ENCODE data around the gene BMPR1B.

BMPR1B gene

DNA sequence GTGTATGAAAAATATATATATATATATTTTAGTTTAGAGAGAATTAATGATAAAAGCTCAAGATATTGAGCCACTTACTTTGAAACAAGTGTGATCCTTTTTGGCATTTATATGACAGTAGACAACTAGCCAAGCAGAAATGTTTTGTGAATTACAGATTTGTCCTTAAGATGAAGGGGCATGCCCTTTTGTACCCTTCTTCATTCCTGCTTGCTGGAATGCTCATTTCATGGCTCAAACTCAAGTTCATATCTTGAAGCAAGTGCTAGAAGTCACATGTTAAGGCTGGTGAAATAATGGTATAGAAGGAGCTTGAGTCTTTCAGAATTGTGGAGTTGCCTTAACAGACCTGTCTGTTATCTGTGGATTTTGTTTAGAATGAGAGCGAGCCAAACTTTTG, 203.0 kb downstream of the BMPR1B start:
- DNase-seq (ENCODE audit: low read depth in 2 of 2), result no peak

DNA sequence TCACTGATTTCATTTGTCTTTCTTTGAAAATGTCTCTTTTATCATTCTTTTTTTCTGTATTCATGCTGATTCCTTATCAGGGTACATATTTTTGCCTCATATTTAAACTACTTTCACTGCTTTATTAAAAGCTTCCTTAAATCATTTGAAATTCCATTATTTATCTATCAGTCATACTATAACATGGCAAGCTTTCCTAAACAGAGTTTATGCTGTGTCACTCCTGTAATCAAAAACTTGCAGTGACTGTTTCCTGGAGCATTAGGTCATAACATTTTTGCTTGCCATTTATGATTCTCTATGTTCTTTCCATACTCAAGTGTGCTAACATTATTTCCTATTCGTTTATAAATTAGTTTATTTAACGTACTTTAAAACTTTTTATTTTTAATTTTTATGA, 203.7 kb downstream of the BMPR1B start:
- no peak for DNase-seq (ENCODE audit: low read depth in 2 of 2)

DNA sequence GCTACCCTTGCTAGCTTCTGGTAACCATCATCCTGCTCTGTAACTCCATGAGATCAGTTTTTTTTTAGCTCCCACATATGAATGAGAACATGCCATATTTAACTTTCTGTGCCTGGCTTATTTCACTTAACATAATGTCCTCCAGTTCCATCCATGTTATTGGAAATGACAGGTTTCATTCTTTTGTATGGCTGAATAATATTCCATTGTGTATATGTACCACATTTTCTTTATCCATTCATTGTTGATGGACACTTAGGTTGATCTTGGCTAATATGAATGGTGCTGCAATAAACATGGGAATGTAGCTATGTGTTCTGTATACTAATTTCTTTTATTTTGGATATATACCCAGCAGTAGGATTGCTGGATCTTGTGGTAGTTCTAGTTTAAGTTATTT, 204.7 kb downstream of the BMPR1B start:
- no peak for DNase-seq (ENCODE audit: low read depth in 2 of 2)

DNA sequence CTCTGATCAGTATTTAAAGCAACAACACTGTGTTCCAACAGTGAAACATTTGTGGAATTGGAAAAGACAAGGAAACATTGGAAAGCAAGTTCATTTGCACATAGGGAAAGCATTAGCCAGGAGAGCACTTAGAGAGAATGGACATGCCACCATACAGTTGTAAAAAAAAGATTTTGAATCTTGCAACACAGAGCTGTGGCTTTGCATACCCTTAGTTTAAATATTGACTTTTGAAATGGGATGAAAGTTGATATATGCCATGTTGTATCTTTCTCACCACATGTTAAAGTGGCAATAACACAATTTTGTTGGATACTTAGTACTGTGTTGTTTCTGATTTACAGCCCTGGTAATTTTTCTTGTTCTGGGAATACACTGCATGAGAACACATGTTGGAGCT, 208.1 kb downstream of the BMPR1B start:
- DNase-seq (ENCODE audit: low read depth in 2 of 2), result no peak

DNA sequence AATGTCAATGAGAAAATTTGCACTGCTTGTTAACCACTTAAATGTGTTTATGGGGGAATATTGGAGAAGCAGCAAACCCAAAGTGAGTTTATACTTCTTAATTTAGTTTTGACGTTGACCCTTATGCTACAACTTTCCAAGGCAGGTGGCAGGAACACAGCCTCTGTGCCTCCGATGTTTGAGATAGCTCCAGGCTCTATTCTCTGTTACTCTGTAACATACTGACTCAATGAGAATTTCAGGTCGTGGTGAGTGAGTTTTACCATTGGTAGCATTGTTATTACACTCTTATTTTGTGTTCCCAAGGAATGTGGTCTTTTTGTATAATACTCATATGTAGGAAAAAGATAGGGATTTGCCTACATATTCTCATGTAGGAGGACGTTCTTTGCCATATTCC, 210.7 kb downstream of the BMPR1B start:
- no peak for DNase-seq (ENCODE audit: low read depth in 2 of 2)

DNA sequence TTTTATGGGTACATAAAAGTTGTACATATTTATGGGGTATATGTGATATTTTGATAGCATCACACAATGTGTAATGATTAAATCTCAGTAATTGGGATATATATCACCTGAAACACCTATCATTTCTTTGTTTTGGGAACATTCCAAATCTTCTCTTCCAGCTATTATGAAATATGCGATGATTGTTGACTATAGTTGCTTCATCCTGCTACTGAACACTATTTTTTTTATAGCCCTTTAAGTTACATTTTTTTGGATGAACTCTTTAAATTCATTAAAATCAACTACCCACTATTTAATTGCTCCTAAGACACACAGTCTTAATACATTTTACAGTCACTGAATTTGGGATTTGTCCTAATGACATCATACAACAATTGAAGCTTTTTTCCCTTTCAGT, 212.9 kb downstream of the BMPR1B start:
- no peak for DNase-seq (ENCODE audit: low read depth in 2 of 2)

DNA sequence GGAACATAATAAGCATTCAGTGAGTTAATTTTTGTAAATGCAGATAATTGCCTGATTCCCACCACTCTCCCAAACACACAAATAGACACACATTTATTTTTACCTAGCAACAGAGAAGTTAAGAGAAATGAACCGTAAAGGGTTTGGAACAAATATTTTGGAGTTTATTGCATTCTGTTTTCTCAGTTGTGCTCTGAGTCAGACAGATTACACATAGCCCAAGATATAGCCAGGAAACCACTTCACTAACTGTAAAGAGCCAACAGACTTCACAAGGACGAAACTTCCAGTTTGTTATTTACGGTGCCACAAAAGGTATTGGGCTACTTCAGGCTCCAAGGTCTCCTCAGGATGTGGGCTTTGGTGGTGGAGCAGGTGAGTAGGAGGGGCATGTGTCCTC, 217.0 kb downstream of the BMPR1B start:
- no peak for DNase-seq (ENCODE audit: low read depth in 2 of 2)

DNA sequence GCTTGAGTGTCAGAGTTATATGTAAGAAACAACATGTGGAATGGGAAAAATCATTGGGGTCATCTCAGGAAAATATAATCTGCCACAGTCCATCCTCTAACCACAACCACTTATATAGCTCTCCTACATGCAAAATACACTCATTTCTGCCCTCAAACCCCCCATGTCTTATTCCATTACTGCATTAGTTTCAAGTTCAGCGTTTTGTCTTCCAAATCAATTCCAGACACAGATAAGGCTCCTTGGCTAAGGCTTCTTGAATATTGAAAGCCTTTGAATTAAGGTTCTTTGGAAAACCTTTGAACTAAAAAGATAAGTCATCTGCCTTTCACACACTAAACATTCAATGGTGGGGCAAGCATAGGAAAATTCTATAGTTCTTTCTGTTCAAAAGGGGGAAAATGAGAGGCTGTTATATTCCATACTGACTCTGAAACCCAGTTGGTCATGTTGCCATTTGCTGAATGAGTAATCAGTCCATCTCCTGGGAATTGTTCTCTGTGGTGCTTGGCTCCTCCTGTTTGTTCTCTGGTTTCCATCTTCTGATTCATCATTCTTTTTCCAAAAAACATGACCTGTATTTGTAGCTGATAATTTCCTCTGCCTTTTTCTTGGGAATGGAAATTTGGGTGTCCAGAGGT, 218.7 kb downstream of the BMPR1B start:
- no peak for DNase-seq (ENCODE audit: low read depth in 2 of 2)

DNA sequence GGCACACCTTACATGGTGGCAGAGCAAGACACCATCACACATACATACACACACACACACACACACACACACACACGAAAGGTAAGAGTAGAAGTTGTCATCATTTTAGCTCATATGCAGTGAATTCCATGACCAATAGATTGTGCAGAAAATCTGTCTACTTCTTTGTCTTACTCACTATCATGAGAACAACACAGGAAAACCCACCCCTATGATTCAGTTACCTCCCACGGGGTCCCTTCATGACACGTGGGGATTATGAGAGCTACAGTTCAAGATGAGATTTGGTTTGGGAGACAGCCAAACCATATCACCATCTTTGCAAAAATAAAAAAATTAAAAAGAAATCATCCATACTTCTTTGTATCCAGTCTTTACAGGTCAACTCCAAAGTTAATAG, 221.1 kb downstream of the BMPR1B start:
- DNase-seq (ENCODE audit: low read depth in 2 of 2), result no peak

DNA sequence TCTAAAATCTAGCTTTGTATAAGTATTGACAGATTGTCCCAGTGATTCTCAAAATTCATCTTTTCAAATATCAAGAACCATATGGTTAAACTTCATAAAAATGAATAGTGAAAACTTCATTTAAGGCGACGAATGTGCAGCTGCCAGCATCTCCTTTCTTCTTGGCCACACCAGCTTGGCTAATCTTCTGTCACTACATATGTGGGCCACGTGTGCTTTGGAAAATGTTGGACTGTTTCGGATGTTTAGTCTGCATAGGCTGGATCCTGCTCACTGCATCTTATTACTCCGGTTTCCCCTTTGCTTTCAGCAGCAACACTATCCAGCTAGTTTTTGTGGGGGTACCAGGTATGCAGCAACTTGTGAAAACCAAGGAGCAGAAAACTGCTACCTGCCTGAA, 221.9 kb downstream of the BMPR1B start:
- DNase-seq (ENCODE audit: low read depth in 2 of 2), result no peak

DNA sequence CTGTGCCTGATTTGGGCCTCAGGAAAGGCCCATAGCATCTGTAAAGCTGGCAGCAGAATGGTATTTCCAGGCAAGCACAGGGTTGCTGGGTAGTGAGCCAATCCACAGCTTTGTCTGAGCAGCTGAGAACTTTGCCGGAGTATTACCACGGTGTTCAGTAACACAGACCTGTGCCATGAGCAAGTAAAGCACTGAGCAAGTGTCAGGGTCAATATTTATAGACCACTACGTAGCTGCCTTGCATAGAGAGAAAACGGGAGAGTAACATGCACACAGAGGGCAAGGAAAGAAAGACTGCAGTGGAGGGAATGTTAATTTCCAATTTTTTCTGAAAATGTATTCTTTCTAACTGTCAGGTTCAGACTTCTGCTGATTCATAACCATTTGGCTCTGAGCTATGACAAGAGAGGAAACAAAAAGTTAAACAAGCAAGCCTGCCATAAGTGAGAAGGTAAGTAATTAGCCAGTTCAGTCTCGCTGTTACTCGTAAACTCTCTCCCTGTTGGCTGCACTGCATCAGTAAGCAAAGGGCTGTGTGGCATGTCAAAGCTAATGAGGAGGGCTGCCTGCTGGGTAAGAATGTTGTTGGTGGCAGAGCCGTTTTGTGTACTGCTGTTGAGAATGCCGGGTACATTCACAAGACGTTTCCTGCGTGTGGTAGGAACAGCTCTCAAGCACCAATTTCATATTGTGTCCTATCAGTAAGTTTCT, 238.1 kb downstream of the BMPR1B start:
- no peak for DNase-seq (ENCODE audit: low read depth in 2 of 2)

DNA sequence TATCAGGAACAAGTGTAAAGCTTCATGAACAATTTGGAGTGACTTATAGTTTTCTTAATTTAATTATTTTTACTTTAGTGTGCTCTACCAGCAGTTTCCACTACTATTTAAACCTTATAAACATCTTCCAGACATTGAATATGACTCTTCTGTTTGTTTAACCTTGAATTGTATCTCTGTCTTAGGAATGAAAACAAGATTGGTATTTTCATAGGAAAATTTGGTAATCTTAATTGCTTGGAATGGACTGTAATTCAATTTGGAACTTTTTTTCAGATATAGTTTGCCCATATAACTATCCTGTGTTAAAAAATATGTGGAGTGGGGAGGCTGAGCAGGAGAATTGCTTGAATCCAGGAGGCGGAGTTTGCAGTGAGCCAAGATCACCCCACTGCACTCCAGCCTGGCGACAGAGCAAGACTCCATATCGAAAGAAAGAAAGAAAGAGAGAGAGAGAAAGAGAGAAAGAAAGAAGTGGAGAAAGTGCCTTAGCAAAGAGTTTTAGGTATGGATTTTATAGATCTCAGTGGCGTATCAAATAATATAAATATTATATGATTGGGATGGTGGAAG, 242.4 kb downstream of the BMPR1B start:
- DNase-seq (ENCODE audit: low read depth in 2 of 2), result no peak

DNA sequence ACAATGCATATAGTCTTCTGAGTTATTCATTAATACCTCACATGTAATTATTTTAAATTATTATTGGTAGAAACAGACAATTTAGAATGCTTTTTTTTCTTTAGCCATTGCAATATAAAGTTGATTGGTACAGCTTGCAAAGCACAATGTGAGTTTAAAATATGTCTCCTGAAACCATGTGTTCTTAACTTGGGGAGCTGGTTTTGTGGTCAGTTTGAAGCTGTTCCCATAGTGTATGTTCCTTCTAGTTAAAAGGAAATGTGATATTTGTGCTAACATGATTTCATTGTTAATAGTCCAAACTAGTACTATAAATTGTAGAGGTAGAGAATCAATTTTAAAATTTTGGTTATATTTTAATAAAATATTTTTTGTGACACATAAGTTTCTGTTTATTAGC, 247.2 kb downstream of the BMPR1B start:
- no peak for DNase-seq (ENCODE audit: low read depth in 2 of 2)

DNA sequence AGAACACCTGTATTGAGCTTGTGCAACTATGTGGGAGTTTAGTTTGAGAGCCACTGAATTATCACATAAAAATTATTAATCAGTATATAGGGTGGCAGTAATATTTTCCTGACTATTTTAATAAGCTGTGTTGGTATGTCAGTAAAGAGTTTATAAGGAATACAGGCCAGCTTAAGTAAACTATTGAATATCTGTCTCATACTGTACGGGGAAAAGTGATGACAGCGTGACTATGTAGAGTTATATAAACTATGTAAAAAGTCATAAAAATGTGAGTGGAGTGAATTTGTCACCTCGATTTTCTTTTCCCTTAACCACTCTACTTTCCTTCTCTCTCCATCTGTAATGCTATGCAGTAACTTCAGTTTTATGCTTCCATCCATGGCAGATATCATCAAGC, 250.2 kb downstream of the BMPR1B start:
- DNase-seq (ENCODE audit: low read depth in 2 of 2), result no peak

DNA sequence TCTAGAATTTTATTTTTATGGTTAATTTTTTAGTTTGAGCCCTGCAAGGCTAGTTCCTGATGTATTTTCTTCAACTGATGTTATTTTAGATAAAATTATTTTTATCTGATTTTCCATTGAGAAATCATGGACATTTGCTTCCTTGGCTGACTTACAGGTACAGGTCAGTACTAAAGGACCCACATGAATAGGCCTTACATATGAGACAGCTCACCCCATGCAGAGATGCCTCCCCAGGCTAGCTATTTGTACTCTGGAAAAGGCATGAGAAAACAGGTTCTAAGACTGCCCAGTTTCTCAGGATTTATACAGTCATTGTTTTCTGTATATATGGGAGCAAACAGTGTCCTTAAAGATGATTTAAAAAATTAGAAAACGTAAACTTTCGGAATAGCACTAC, 255.5 kb downstream of the BMPR1B start:
- no peak for DNase-seq (ENCODE audit: low read depth in 2 of 2)

DNA sequence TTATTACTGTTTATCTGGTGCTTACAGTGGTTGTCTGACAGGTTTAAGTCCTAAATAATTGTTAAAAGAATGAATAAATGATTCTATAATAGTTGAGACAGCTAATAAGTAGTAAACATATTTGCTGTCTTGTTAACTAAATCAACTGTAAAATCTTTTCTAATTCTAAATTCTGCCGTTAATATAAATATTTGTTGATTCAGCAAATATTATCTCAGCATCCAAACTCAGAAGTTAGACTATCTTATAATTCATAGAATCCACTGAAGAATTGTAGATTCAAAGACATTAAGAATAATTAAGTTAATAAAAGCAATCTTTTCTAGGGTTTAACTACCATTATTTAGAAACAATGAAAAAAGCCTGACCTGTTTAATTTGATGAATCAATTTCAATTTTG, 256.3 kb downstream of the BMPR1B start:
- DNase-seq (ENCODE audit: low read depth in 2 of 2), result no peak

DNA sequence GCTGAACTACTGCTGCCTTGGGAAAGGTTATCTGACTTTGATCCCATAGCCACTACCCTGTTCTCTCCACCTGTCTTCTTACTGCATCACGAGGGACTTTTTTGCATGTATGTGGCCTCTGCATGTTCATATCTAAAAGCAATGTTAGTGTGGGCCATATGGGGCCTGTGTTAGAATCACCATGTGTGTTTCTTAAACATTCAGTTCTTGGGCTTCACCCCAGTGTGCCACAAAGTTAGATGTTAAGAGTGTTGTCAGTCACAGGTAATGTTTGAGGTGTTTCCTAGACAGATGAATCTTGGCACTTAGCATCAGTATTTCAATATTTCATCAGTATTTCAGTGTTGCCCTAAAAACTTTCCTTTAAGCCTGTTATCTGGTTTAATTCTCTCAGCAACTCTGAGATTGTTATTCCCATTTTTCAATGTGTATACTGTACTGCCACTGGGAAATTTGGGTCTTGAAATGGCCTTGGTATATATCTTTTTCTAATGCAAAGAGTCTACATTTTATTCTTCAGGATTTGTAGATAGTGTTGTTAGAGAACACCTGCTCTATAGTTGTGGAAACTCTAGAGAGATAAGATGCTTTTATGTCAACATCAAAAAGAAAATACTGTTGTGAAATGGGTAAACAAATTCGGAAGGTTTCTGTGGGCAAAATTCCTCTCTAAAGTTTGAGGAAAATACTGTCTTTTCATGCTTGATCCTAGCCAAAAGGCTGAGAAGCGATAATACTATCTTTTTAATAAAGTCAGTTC, 259.7 kb downstream of the BMPR1B start:
- no peak for DNase-seq (ENCODE audit: low read depth in 2 of 2)

DNA sequence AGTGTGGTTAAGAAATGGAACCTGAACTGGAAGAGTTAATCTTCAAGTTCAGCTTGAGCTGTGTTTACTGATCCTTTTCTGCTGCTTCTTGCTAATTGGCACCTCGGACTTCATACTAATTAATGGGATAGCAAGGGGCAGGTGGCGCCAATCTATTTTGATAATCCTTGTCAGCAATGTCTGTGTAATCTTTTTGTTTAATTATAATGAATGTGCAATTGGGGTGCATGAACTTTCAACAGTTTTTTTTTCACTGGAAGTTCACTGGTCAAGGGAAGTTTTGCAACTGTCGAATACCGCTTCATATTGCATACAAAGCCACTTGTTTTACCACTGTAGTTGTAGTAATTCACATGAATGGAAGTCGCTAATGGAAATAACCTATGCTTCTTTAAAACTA, 261.0 kb downstream of the BMPR1B start:
- DNase-seq (ENCODE audit: low read depth in 2 of 2), result no peak

DNA sequence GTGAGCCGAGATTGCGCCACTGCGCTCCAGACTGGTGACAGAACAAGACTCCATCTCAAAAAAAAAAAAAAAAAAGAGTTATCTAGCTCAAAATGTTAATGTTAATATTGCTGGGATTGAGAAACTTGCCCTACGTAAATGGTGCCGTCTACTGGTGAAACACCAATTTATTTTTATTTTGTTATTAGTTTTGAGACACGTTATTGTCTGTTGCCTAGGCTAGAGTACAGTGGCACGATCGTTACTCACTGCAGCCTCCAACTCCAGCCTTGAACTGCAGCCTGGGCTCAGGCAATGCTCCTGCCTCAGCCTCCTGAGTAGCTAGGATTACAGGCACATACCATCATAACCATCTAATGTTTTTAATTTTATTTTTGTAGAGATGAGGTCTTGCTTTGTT, 262.8 kb downstream of the BMPR1B start:
- no peak for DNase-seq (ENCODE audit: low read depth in 2 of 2)

DNA sequence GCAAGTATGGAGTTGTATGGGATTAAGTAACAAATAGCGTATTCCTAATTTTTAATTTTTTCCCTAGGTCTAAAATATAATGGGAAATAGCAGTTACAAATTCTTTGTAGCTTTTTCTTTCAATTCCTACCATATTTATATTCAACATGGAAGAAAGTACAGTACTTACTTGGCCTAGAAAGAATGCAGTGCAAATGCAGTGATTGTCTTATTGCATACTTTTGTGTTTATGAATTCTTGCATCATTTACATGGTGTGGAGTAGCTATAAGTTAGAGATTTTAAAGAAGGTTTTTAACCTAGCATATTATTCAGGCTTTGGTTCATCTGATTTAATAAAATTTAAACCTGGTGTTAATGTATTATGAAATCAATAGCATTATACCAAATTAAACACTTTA, 263.3 kb downstream of the BMPR1B start:
- no peak for DNase-seq (ENCODE audit: low read depth in 2 of 2)

DNA sequence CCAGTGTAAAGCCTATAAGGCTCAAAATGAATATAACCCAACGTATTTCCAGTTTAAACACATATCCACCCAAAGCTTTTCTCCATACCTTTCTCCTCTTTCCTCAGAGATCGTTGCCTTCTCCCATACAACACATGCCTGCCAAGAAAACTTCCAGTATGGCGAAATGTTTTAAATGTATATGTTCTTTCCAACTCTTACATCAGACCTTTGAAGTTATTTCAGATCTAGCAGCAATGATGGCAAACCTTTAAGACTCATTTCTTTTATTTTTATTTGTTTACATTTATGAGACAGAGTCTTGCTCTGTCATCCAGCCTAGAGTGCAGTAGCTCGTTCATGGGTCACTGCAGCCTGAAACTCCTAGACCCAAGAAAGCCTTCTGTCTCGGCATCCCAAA, 265.4 kb downstream of the BMPR1B start:
- DNase-seq (ENCODE audit: low read depth in 2 of 2), result no peak

DNA sequence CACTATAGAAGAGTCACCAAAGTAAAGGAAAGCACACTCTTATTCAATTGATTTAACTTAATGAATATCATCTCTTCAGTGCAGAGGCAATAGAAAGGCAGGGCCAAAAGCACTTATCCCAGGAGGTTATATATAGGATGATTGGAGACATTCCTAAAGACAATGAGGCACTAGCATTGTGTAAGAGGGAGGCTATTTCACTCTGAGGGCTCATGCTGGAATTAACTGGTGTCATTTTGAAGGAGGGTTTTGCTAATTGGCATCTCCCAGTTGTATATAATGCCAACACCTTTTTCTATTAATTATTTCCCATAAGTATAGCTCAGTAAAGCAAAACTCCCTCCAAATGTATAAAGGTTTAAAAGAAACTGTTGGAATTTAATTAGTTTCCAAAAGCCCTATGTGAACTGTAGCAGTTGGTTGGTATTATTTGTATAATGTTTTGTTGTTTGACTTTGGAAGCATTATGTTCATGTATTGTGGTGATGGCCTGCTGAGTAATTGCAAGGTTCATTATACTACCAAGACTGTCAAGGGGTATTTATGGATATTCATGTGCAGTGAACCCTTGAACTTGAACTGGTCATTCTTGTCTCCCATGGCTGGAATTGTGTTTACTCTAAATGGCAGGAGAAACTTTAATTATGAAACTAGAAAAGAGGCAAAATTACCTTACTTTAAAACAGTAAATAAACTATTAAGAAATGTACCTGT, 270.3 kb downstream of the BMPR1B start:
- no peak for DNase-seq (ENCODE audit: low read depth in 2 of 2)
